Heart left ventricle (tissue), 16 donors: Measurements from ENCODE around the gene CLEC4G. TPM values are rescaled to one million over a fixed set of nuclear protein-coding genes. Genes with fewer than 3 reads are reported as not detected.

ENCODE experiments used
- ATAC-seq, 4 donors: fragments of 200-7000 bp; cut with Tn5 transposase; one replicate each; pipeline ENCODE4 v1.9.1; 2020 to 2022; ENCODE audit warnings: moderate library complexity in 4 of 4, mild to moderate bottlenecking in 3 of 4, moderate number of reproducible peaks in 1 of 4
- DNase-seq, 5 donors: peaks; one replicate each; pipeline ENCODE4 v3.0.0-alpha.2; 2020
- H3K27ac ChIP-seq, 12 donors: fragments of 200-600 bp; sonication (generic) in 4 of 12; one replicate each; pipeline versions ENCODE4 v1.5.0 to v1.8.0; 2016 to 2022; ENCODE audit warnings: mild to moderate bottlenecking in 2 of 12
- H3K27me3 ChIP-seq, 9 donors: fragments of 200-600 bp; sonication (generic) in 2 of 9; one replicate each; pipeline versions ENCODE4 v1.5.1 to v1.8.0; 2016 to 2022; ENCODE audit warnings: mild to moderate bottlenecking in 3 of 9
- H3K36me3 ChIP-seq, 9 donors: fragments of 200-600 bp; sonication (generic) in 2 of 9; one replicate each; pipeline versions ENCODE4 v1.5.0 to v1.8.0; 2018 to 2022; ENCODE audit warnings: mild to moderate bottlenecking in 2 of 9
- H3K4me1 ChIP-seq, 12 donors: fragments of 200-600 bp; sonication (generic) in 4 of 12; one replicate each; pipeline versions ENCODE4 v1.5.0 to v1.8.0; 2016 to 2022; ENCODE audit warnings: mild to moderate bottlenecking in 3 of 12
- H3K4me3 ChIP-seq, 12 donors: fragments of 200-600 bp; sonication (generic) in 4 of 12; one replicate each; pipeline versions ENCODE4 v1.5.0 to v1.8.0; 2017 to 2022; ENCODE audit warnings: mild to moderate bottlenecking in 9 of 12, moderate library complexity in 4 of 12
- H3K9me3 ChIP-seq, 12 donors: fragments of 200-600 bp; sonication (generic) in 4 of 12; one replicate each; pipeline versions ENCODE4 v1.5.0 to v1.8.0; 2016 to 2022; ENCODE audit warnings: mild to moderate bottlenecking in 1 of 12
- CTCF ChIP-seq, 12 donors: fragments of 200-600 bp; sonication (generic) in 4 of 12; IDR thresholded peaks; one replicate each; pipeline versions ENCODE4 v1.5.0 to v1.8.0; 2018 to 2022; ENCODE audit warnings: antibody characterized with exemption in 12 of 12, mild to moderate bottlenecking in 5 of 12
- POLR2A ChIP-seq, 2 donors: fragments of 450-650 bp; IDR thresholded peaks; one replicate each; pipeline ENCODE4 v1.6.1; 2017; ENCODE audit warnings: antibody characterized with exemption in 2 of 2, mild to moderate bottlenecking in 2 of 2, moderate library complexity in 2 of 2
- WGBS, 4 donors: extraction: QIAGEN DNeasy Blood & Tissue Kit in 2 of 4; methylation state at CpG; one replicate each; pipeline versions ENCODE4 v1.1.5 to v1.1.7; 2013 to 2018; 5-methylcytosine and 5-hydroxymethylcytosine counted together
- intact Hi-C, 10 donors: fragments of 100-400 bp; cut with DNase I; formaldehyde crosslinking; loops; one replicate each; pipeline versions ENCODE4 v1.11.1 to v1.14.2; 2022
- polyA plus RNA-seq, 2 donors: library from polyadenylated mRNA; stranded (reverse); fragments of 200-250 nt; gene quantifications; one replicate each; pipeline ENCODE4 v1.2.3, GENCODE V29; 2013
- total RNA-seq, 9 donors: library from RNA; depleted of rRNA in 2 of 9; stranded (reverse); fragments of >200 nt in 2 of 9; fragmentation: NEBNext Ultra II Directional in 3 of 9; extraction: Animal tissue kit (Norgen Biotek cat#: 25700) in 3 of 9; gene quantifications; one replicate each; pipeline versions ENCODE4 v1.1.0 to v1.2.4, GENCODE V29; 2016 to 2023
- donor health status: ischemic (EF 13 %, LVEDD 7.1; RV severe dilation, severe dysfunction).
- donor health status: healthy with polysubstance abuse.
- donor health status: DM: no; HTN: yes; CAD: no.
- donor health status: DM: no; HTN: no; CAD: no.
- donor health status: ischemic (EF 25% LVEDD 6.9; RV normal size, moderate dysfunction).
- donor health status: ischemic (EF 25% LVEDD 5.7; RV mildly dilated, moderate dysfunction).
- donor health status: healthy.
- donor health status: DM: yes; HTN: yes; CAD: no.
- donor health status: ischemic (EF 35%, LVEDD 5.7; RV mildly dilated, moderate dysfunction).
- donor health status: nonischemic (EF 11% LVEDD 7.7; RV severe dilation, severe dysfunction).
- donor health status: DM: yes; HTN: yes; CAD: no.
- donor health status: PGD.
- donor health status: ischemic (EF 29% LVEDD 5.4; RV normal size, mild dysfunction).
- donor health status: nonischemic (EF 23%, LVEDD 6.1; RV moderate dilation, normal function).

The CLEC4G gene
- total and polyA plus RNA-seq, 11 donors, result 0.22 to 6.4 (median 0.87) TPM; not detected in 1

DNA sequence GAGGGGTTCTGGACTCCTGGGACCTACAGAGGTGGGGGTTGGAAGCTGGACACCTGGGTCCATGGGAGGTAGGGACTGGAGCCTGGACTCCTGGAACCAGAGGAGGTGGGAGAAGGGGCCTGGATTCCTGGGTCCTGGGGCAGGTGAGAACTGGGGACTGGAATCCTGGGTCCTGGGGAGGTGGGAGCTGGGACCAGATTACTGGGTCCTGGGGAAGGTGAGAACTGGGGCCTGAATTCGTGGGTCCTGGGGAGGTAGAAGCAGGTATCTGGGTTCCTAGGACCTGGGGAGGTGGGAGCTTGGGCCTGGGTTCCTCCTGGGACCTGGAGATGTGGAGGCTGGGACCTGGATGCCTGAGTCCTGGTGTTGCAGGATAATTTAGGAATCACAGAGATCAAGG lies 31.8 kb upstream of the CLEC4G start:
- TF ChIP-seq POLR2A (IDR thresholded peaks at IDR 0.05) (no peak), CTCF (IDR thresholded peaks at IDR 0.05) (no peak)
- Histone ChIP-seq H3K27me3 (peaks cover 0 to 18% (median 0%) of the 10 kb centered on the region in 9 donors), H3K4me3 (no peak overlapping the region), H3K36me3 (no peaks in the 10 kb centered on the region), H3K27ac (no peak overlapping the region), H3K4me1 (peaks cover 0 to 4% (median 0%) of the 10 kb centered on the region in 12 donors), H3K9me3 (peaks cover 0 to 16% (median 13%) of the 10 kb centered on the region in 12 donors)
- no peak for ATAC-seq
- intact Hi-C loops, result no loop called here
- WGBS, 4 donors, result 33 to 70% (median 50%) methylated on average over 1 of the region's 1 CpG
- DNase-seq, result no peak

- no peak for DNase-seq
Measured at GRCh38 chr19:7762719-7763293, 30.9 kb upstream of the CLEC4G start, which contains the start of gene CLEC4M. Gene CLEC4M, plus strand, starts transcription at chr19:7763243. Its CDS starts 24 bp downstream, at chr19:7763267.

GRCh38 chr19:7759156-7759555 lies 27.2 kb upstream of the CLEC4G start:
- 85 to 90% (median 90%) methylated on average over 1 of the region's 1 CpG for WGBS, 4 donors
- Histone ChIP-seq H3K4me1 (no peaks in the 10 kb centered on the region), H3K27ac (no peak overlapping the region), H3K9me3 (peaks cover 0 to 53% (median 41%) of the 10 kb centered on the region in 12 donors), H3K36me3 (no peaks in the 10 kb centered on the region), H3K27me3 (peaks cover 0 to 18% (median 0%) of the 10 kb centered on the region in 9 donors), H3K4me3 (no peak overlapping the region)
- TF ChIP-seq POLR2A (IDR thresholded peaks at IDR 0.05) (no peak), CTCF (IDR thresholded peaks at IDR 0.05) (no peak)
- intact Hi-C loops, result no loop called here
- ATAC-seq (no peak), DNase-seq (no peak)

More at GRCh38 chr19:7762719-7763293, 30.9 kb upstream of the CLEC4G start, which contains the start of gene CLEC4M:
- Histone ChIP-seq H3K4me3 (no peak within 1 kb of the TSS), H3K27me3 (peaks cover 0 to 18% (median 0%) of the 10 kb centered on the region in 9 donors), H3K36me3 (no peaks in the 10 kb centered on the region), H3K9me3 (peaks cover 0 to 25% (median 20%) of the 10 kb centered on the region in 12 donors), H3K27ac (no peak within 1 kb of the TSS), H3K4me1 (peaks cover 0 to 4% (median 0%) of the 10 kb centered on the region in 12 donors)
- no peak for ATAC-seq
- intact Hi-C loops, result no loop called here
- WGBS, 4 donors, result 58 to 74% (median 66%) methylated on average over 8 of the region's 8 CpGs
- TF ChIP-seq POLR2A (IDR thresholded peaks at IDR 0.05), result no peak
- no peak for TF ChIP-seq CTCF (IDR thresholded peaks at IDR 0.05)

DNA sequence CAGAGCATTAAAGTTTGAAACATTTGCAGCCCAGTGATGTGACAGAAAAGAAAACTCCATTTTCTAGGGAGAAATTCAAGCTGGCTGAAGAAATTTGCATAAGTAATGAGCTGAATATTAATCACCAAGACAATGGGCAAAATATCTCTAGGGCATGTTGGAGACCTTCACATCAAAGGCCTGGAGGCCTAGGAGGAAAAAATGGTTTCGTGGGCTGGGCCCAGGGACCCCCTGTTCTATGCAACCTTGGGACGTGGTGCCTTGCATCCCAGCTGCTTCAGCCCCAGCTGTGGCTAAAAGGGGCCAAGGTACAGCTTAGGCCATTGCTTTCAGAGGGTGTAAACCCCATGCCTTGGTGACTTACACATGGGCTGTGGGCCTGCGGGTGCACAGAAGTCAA lies 25.4 kb upstream of the CLEC4G start:
- Histone ChIP-seq H3K4me1 (no peaks in the 10 kb centered on the region), H3K9me3 (peaks cover 0 to 53% (median 41%) of the 10 kb centered on the region in 12 donors), H3K4me3 (no peak overlapping the region), H3K27me3 (peaks cover 0 to 8% (median 0%) of the 10 kb centered on the region in 9 donors), H3K27ac (no peak overlapping the region), H3K36me3 (no peaks in the 10 kb centered on the region)
- intact Hi-C loops, result no loop called here
- DNase-seq, result no peak
- no peak for ATAC-seq
- 76 to 84% (median 83%) methylated on average over 3 of the region's 3 CpGs for WGBS, 4 donors
- TF ChIP-seq CTCF (IDR thresholded peaks at IDR 0.05) (no peak), POLR2A (IDR thresholded peaks at IDR 0.05) (no peak)
